ENCODE results near the gene CRMP1. TPM values are rescaled to one million over a fixed set of nuclear protein-coding genes. Genes with fewer than 3 reads are reported as not detected.
A peak's percentile ranks its signal among the peaks of the same experiment; 100 is the strongest.

Gene CRMP1
- total RNA-seq, 1 donor from 2014 or later, result 67.4 TPM

GRCh38 chr4:5926598-5926997, 33.7 kb upstream of the CRMP1 start:
- no peak overlapping the region for H3K4me3 Mint-ChIP-seq (ENCODE audit: unreplicated experiment)
- no peak overlapping the region for H3K27ac Mint-ChIP-seq (ENCODE audit: unreplicated experiment)
- peaks cover 15% of the 10 kb centered on the region for H3K27me3 ChIP-seq (ENCODE audit: insufficient read depth, low read length)
- H3K79me2 ChIP-seq (ENCODE audit: insufficient read depth, low read length), result no peaks in the 10 kb centered on the region
- H4K20me1 ChIP-seq (ENCODE audit: insufficient read depth, low read length), result no peaks in the 10 kb centered on the region
- no peaks in the 10 kb centered on the region for H3K9me3 ChIP-seq (ENCODE audit: insufficient read depth, low read depth, low read length)
- H2AFZ ChIP-seq (ENCODE audit: low read depth, low read length), result no peak overlapping the region
- H3K4me1 ChIP-seq (ENCODE audit: insufficient read depth, low read length), result no peaks in the 10 kb centered on the region
- TF ChIP-seq EZH2 (IDR thresholded peaks at IDR 0.05; ENCODE audit: insufficient read depth, low read length) (no peak), CTCF (IDR thresholded peaks at IDR 0.05; ENCODE audit: insufficient read depth, low read depth, low read length) (no peak)
- H3K36me3 ChIP-seq (ENCODE audit: insufficient read depth, low read length), result no peaks in the 10 kb centered on the region
- no peak overlapping the region for H3K27ac ChIP-seq (ENCODE audit: low read depth, low read length)
- peaks cover 2% of the 10 kb centered on the region for H3K36me3 Mint-ChIP-seq (ENCODE audit: low read depth, unreplicated experiment)
- peaks cover 65% of the 10 kb centered on the region for H3K27me3 Mint-ChIP-seq (ENCODE audit: low read depth, unreplicated experiment)
- no peak overlapping the region for H3K9ac ChIP-seq (ENCODE audit: low read length)
- peaks cover 12% of the 10 kb centered on the region for H3K4me1 Mint-ChIP-seq (ENCODE audit: low read depth, unreplicated experiment)
- peaks cover 1% of the 10 kb centered on the region for H3K9me3 Mint-ChIP-seq (ENCODE audit: unreplicated experiment)
- FAIRE-seq (no peak), DNase-seq (ENCODE audit: low read depth) (no peak)
- no peak overlapping the region for H3K4me2 ChIP-seq (ENCODE audit: low read length)
- no peak overlapping the region for H3K4me3 ChIP-seq (ENCODE audit: insufficient read depth, low read depth, low read length)

- Histone ChIP-seq H2AFZ (ENCODE audit: low read depth, low read length) (no peak overlapping the region), H3K27ac (ENCODE audit: low read depth, low read length) (no peak overlapping the region), H3K27me3 (ENCODE audit: insufficient read depth, low read length) (peaks cover 14% of the 10 kb centered on the region), H3K4me3 (ENCODE audit: insufficient read depth, low read depth, low read length) (no peak overlapping the region), H3K9ac (ENCODE audit: low read length) (no peak overlapping the region), H3K79me2 (ENCODE audit: insufficient read depth, low read length) (no peaks in the 10 kb centered on the region), H3K9me3 (ENCODE audit: insufficient read depth, low read depth, low read length) (no peaks in the 10 kb centered on the region), H3K36me3 (ENCODE audit: insufficient read depth, low read length) (no peaks in the 10 kb centered on the region), H3K4me2 (ENCODE audit: low read length) (no peak overlapping the region), H4K20me1 (ENCODE audit: insufficient read depth, low read length) (no peaks in the 10 kb centered on the region), H3K4me1 (ENCODE audit: insufficient read depth, low read length) (no peaks in the 10 kb centered on the region)
- DNase-seq (ENCODE audit: low read depth), result no peak
- H3K27ac Mint-ChIP-seq (ENCODE audit: unreplicated experiment), result peak overlapping the region; percentile 26
- H3K36me3 Mint-ChIP-seq (ENCODE audit: low read depth, unreplicated experiment), result peaks cover 2% of the 10 kb centered on the region
- no peak for FAIRE-seq
- H3K9me3 Mint-ChIP-seq (ENCODE audit: unreplicated experiment), result peaks cover 1% of the 10 kb centered on the region
- peaks cover 64% of the 10 kb centered on the region for H3K27me3 Mint-ChIP-seq (ENCODE audit: low read depth, unreplicated experiment)
- peaks cover 16% of the 10 kb centered on the region for H3K4me1 Mint-ChIP-seq (ENCODE audit: low read depth, unreplicated experiment)
- TF ChIP-seq EZH2 (IDR thresholded peaks at IDR 0.05; ENCODE audit: insufficient read depth, low read length), result no peak
- TF ChIP-seq CTCF (IDR thresholded peaks at IDR 0.05; ENCODE audit: insufficient read depth, low read depth, low read length), result no peak
- H3K4me3 Mint-ChIP-seq (ENCODE audit: unreplicated experiment), result no peak overlapping the region
These were observed 32.7 kb upstream of the CRMP1 start for GRCh38 chr4:5925419-5926200.
